Natural killer cell (primary cell): ENCODE results near the gene WDR38. TPM values are rescaled to one million over a fixed set of nuclear protein-coding genes. Genes with fewer than 3 reads are reported as not detected.
A peak's percentile ranks its signal among the peaks of the same experiment; 100 is the strongest.

Experiments
- ATAC-seq, 3 donors: fragments of 150-1000 bp in 2 of 3; fragments of 200-7000 bp in 1 of 3; cut with Tn5 transposase; 1 replicate in 1 of 3; 2 replicates in 2 of 3; pipeline ENCODE4 v1.10.0; 2021; ENCODE audit warnings: mild to moderate bottlenecking in 2 of 3, moderate library complexity in 2 of 3
- DNase-seq, 2 donors: peaks; one replicate each; pipeline versions ENCODE4 v3.0.0 to v3.0.0-alpha.2; 2013 to 2021; ENCODE audit warnings: mixed read lengths in 1 of 2
- H3K27ac ChIP-seq: one replicate; pipeline ENCODE4 v1.5.1; 2013; ENCODE audit warnings: mild to moderate bottlenecking, low read length
- H3K27me3 ChIP-seq: one replicate; pipeline ENCODE4 v1.6.1; 2013; ENCODE audit warnings: low read length; ENCODE audit not compliant: control insufficient read depth, insufficient read depth
- H3K36me3 ChIP-seq: one replicate; pipeline ENCODE4 v1.6.1; 2013; ENCODE audit warnings: low read length; ENCODE audit not compliant: control insufficient read depth, insufficient read depth
- H3K4me1 ChIP-seq: one replicate; pipeline ENCODE4 v1.6.1; 2013; ENCODE audit warnings: low read length; ENCODE audit not compliant: control insufficient read depth, insufficient read depth
- H3K4me3 ChIP-seq: one replicate; pipeline ENCODE4 v1.5.1; 2013; ENCODE audit warnings: low read length
- H3K9me3 ChIP-seq: one replicate; pipeline ENCODE4 v1.6.1; 2013; ENCODE audit warnings: low read length; ENCODE audit not compliant: control insufficient read depth, insufficient read depth
- H3K27ac Mint-ChIP-seq, 2 donors: one replicate each; pipeline ENCODE4 v1.8.0; 2022; ENCODE audit warnings: mild to moderate bottlenecking in 2 of 2, mixed read lengths in 2 of 2, moderate library complexity in 1 of 2
- H3K27me3 Mint-ChIP-seq, 2 donors: one replicate each; pipeline ENCODE4 v1.8.0; 2022; ENCODE audit warnings: low read depth in 2 of 2, mixed read lengths in 2 of 2
- H3K36me3 Mint-ChIP-seq: one replicate; pipeline ENCODE4 v1.8.0; 2022; ENCODE audit warnings: mixed read lengths
- H3K4me1 Mint-ChIP-seq, 2 donors: one replicate each; pipeline ENCODE4 v1.8.0; 2022; ENCODE audit warnings: mixed read lengths in 2 of 2
- H3K4me3 Mint-ChIP-seq: one replicate; pipeline ENCODE4 v1.8.0; 2022; ENCODE audit warnings: mild to moderate bottlenecking, moderate library complexity, mixed read lengths
- H3K9me3 Mint-ChIP-seq, 2 donors: one replicate each; pipeline ENCODE4 v1.8.0; 2022; ENCODE audit warnings: mixed read lengths in 2 of 2
- CTCF ChIP-seq: fragments of 200-600 bp; IDR thresholded peaks from one replicate; pipeline ENCODE4 v1.8.0; 2022; ENCODE audit warnings: antibody characterized with exemption
- WGBS: methylation state at CpG from one replicate; pipeline ENCODE4 v1.1.7; 2013; ENCODE audit warnings: missing lambda C conversion rate; ENCODE audit not compliant: insufficient coverage; 5-methylcytosine and 5-hydroxymethylcytosine counted together
- intact Hi-C: fragments of 100-400 bp; cut with micrococcal nuclease; formaldehyde crosslinking; loops from one replicate; pipeline ENCODE4 v1.14.2; 2022
- total RNA-seq, 4 donors: library from RNA; stranded (reverse); fragments of 120-200 nt in 1 of 4; gene quantifications; one replicate each; pipeline versions ENCODE4 v1.2.3 to v1.2.4, GENCODE V29; 2013 to 2022

The WDR38 gene
- total RNA-seq, 3 donors from 2014 or later (not counting 1 experiment from before 2014, with no cell fraction given): not detected

GRCh38 chr9:124854822-124855221 lies 1.6 kb downstream of the WDR38 start:
- Mint-ChIP-seq H3K9me3 (no peaks in the 10 kb centered on the region), H3K36me3 (no peaks in the 10 kb centered on the region), H3K27me3 (no peaks in the 10 kb centered on the region), H3K27ac (peak overlapping the region; percentile 86 to 89), H3K4me3 (peak overlapping the region; percentile 21), H3K4me1 (peaks cover 19 to 35% of the 10 kb centered on the region in 2 donors)
- TF ChIP-seq CTCF: no peak
- ATAC-seq (no peak), DNase-seq (peak in 1 of 2 donors; percentile 23)
- Histone ChIP-seq H3K9me3 (no peaks in the 10 kb centered on the region), H3K36me3 (peaks cover 30% of the 10 kb centered on the region), H3K4me3 (no peak overlapping the region), H3K27me3 (no peaks in the 10 kb centered on the region), H3K27ac (no peak overlapping the region), H3K4me1 (peaks cover 28% of the 10 kb centered on the region)
- intact Hi-C loops: loop anchor here (5.0 kb wide), 1 partner anchor 238 kb away; no protein-coding TSS in a partner anchor
- WGBS: 74% methylated on average over 6 of the region's 7 CpGs

GRCh38 chr9:124855566-124855943 lies 2.3 kb downstream of the WDR38 start:
- H3K27ac ChIP-seq: no peak overlapping the region
- 87% methylated on average over 18 of the region's 18 CpGs for WGBS
- H3K4me1 Mint-ChIP-seq: peaks cover 26 to 42% of the 10 kb centered on the region in 2 donors
- no peak for TF ChIP-seq CTCF
- H3K4me3 Mint-ChIP-seq: no peak overlapping the region
- no peaks in the 10 kb centered on the region for H3K9me3 Mint-ChIP-seq
- H3K27ac Mint-ChIP-seq: peak overlapping the region; percentile 86 to 89
- no peak overlapping the region for H3K4me3 ChIP-seq
- H3K36me3 ChIP-seq: peaks cover 37% of the 10 kb centered on the region
- no peaks in the 10 kb centered on the region for H3K27me3 ChIP-seq
- H3K9me3 ChIP-seq: no peaks in the 10 kb centered on the region
- no peak for ATAC-seq
- no peak for DNase-seq
- no peaks in the 10 kb centered on the region for H3K36me3 Mint-ChIP-seq
- intact Hi-C loops: no loop called here
- H3K27me3 Mint-ChIP-seq: no peaks in the 10 kb centered on the region
- H3K4me1 ChIP-seq: peaks cover 35% of the 10 kb centered on the region

GRCh38 chr9:124855944-124856765 lies 2.9 kb downstream of the WDR38 start:
- intact Hi-C loops: no loop called here
- Mint-ChIP-seq H3K4me3 (no peak overlapping the region), H3K27ac (peak overlapping the region in 1 of 2 donors; percentile 40), H3K4me1 (peaks cover 29 to 45% of the 10 kb centered on the region in 2 donors), H3K36me3 (no peaks in the 10 kb centered on the region), H3K9me3 (no peaks in the 10 kb centered on the region), H3K27me3 (no peaks in the 10 kb centered on the region)
- Histone ChIP-seq H3K27ac (no peak overlapping the region), H3K27me3 (no peaks in the 10 kb centered on the region), H3K9me3 (no peaks in the 10 kb centered on the region), H3K36me3 (peaks cover 39% of the 10 kb centered on the region), H3K4me3 (no peak overlapping the region), H3K4me1 (peaks cover 41% of the 10 kb centered on the region)
- WGBS: 83% methylated on average over 16 of the region's 16 CpGs
- DNase-seq (peak in 1 of 2 donors; percentile 28), ATAC-seq (no peak)
- TF ChIP-seq CTCF: no peak
